Erythroblast (primary cell): ENCODE data around the gene SPTBN4.
"Not testable (repeated sequence)": the region's sequence is repeated elsewhere in the genome, so short reads cannot be mapped to it uniquely, and the experiment has no call there.

ENCODE experiments used
- DNase-seq, 2 experiments: peaks; one replicate each; lab custom pipeline; 2025; lab: John Stamatoyannopoulos, UW
- GATA1 ChIP-seq: IDR thresholded peaks from 2 replicates; pipeline ENCODE4 v1.6.1; 2011; ENCODE audit warnings: low read depth, mild to moderate bottlenecking, control low read depth, low read length, moderate library complexity
- POLR2A ChIP-seq: IDR thresholded peaks from 2 replicates; pipeline ENCODE4 v1.6.1; 2011; ENCODE audit warnings: mild to moderate bottlenecking, low read length

Gene SPTBN4

GRCh38 chr19:40542202-40542859, 75.5 kb downstream of the SPTBN4 start:
- DNase-seq, result no peak
- no peak for TF ChIP-seq GATA1
- no peak for TF ChIP-seq POLR2A

DNA sequence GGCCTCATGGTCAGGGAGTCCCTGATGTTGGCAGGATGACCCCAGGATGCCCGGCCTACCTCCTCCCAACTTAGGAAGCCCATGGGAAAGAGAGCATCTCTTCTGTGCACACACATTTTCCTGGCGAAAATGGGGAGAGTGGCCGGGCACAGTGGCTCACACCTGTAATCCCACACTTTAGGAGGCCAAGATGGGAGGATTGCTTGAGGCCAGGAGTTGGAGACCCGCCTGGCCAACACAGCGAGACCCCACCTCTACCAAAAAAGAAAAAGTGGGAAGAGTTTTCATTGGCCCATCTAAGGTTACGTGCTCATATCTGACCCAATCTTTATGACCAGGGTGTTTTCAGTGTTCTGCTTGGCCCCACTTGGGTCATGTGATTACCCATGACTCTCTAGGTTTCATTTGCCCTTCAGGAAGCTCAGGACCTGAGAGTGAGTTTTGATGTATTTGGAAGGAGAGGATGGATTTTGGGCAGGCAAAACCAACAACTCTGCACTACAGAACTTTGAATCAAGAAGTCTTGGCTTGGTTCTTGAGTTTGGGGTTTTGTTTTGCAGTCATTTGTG, 76.3 kb downstream of the SPTBN4 start:
- TF ChIP-seq POLR2A, result no peak
- TF ChIP-seq GATA1, result no peak
- DNase-seq, result no peak

DNA sequence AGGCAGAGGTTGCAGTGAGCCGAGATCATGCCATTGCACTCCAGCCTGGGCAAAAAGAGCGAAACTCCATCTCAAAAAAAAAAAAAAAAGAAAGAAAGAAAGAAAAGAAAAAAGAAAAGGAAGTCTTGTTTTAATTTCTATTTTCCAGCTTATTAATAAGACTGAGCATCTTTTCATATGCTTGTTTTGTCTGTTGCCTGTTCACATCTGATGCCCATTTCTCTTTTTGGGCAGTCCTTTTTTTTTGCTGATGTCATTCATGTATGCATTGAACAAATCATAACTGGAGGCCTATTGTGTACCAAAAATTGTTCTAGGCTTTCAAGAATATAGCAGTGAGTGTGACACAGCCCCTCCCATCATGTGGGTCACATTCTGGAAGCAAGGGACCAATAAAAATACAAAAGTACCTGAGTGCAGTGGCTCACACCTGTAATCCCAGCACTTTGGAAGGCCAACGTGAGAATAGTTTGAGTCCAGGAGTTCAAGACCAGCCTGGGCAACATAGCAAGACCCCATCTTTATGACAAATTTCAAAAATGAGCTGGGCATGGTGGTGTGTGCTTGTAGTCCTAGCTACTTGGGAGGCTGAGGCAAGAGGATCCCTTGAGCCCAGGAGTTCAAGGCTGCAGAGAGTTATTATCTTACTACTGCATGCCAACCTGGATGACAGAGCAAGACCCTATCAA, 79.5 kb downstream of the SPTBN4 start:
- not testable (repeated sequence) for DNase-seq

- not testable (repeated sequence) for DNase-seq
These were observed 80.4 kb downstream of the SPTBN4 start for GRCh38 chr19:40547190-40547589.

DNA sequence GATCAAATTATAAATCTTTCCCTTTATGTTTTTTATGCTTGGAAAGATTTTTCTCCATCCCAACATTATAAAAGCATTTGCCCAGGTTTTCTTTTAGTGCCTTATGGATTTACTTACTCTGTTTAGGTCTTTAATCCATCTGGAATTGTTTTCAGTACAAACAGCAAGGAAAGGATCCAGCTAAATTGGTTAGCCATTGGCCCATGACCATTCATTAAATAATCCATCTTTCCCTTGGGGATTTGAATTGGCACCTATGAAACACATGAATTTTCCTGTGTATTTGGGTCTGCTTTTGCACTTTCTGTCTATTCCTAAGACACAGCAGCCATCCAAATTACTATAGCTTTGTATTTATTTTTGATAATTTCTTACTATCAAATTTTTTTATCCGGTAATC, 81.0 kb downstream of the SPTBN4 start:
- TF ChIP-seq GATA1, result no peak
- DNase-seq, result no peak

- TF ChIP-seq GATA1, result no peak
- TF ChIP-seq POLR2A, result no peak
These were observed 82.4 kb downstream of the SPTBN4 start for GRCh38 chr19:40549007-40549708.

GRCh38 chr19:40550951-40551350, 84.2 kb downstream of the SPTBN4 start:
- TF ChIP-seq POLR2A (no peak), GATA1 (no peak)
- no peak for DNase-seq

More at GRCh38 chr19:40549007-40549708, 82.4 kb downstream of the SPTBN4 start:
- DNase-seq, result peak; percentile 63 to 66

DNA sequence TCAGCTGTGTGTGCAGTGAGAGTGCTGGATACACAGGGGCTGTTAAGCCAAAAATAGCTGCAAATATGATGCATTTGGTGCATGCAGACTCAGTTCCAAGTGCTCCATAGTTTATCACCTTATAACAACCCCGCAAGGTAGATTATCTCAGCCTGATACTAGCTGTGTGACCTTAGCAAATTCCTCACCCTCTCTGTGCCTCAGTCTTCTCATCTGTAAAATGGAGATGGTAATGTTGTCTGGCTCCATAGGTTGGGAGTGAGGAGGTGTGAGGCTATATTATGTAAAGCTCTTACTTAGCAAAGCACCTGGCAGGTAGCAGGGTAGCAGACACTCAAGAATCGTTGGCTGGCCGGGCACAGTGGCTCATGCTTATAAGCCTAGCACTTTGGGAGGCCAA, 86.0 kb downstream of the SPTBN4 start:
- DNase-seq, result no peak
- TF ChIP-seq GATA1 (no peak), POLR2A (no peak)

DNA sequence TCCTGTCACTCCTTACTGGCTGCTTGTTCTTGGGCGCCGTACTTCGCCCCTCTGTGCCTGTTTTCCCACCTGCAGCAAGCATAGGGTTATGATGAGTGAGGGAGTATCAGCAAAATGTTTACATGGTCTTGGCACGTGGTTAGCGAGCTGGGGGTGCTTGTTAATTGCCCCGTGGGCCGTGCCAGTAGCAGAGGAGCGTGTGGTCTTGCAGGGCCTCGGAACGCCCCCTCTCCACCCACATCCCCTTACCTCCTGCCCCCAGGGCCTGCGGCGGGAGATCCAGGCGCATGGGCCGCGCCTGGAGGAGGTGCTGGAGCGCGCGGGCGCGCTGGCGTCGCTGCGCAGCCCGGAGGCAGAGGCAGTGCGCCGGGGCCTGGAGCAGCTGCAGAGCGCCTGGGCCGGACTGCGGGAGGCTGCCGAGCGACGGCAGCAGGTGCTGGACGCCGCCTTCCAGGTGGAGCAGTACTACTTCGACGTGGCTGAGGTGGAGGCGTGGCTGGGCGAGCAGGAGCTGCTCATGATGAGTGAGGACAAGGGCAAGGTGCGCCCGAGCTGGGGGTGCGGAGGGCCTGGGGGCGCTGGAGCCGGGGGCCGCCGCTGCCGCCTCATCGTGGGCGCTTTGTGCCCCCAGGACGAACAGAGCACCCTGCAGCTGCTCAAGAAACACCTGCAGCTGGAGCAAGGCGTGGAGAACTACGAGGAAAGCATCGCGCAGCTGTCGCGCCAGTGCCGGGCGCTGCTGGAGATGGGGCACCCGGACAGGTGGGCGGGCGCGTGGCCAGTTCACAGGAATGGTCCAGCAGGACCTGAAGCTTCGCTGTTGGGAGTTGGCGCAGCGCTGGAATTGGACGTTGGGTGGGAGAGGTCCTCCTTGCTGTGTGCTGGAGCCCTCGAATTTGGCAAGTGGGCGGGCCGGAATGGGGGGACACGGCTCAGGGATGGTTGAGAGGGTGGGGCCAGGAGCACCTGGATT, 87.4 kb downstream of the SPTBN4 start:
- no peak for DNase-seq
- no peak for TF ChIP-seq GATA1
- no peak for TF ChIP-seq POLR2A

DNA sequence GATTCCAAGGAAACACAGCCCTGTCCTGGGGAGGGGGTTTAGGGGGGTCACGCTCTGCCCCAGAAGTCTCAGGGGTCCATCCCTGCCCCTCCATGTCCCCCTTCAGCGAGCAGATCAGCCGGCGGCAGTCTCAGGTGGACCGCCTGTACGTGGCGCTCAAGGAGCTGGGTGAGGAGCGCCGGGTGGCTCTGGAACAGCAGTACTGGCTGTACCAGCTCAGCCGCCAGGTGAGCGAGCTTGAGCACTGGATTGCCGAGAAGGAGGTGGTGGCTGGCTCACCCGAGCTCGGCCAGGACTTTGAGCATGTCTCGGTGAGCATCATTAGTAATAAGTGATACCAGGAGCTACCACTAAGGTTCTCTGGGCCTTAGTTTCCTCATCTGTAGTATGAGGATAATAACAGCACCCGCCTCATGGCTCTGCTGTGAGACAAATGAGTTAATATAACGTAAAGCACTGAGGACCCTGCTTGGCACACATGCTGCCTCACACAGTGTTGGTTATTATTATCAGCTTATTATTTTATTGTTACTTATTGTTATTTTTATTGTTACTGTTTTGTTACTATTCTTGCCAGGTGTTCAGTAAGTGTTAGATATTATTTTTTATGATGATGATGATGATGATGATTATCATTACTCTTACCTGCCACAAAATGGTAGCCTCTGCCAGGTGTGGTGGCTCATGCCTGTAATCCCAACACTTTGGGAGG, 89.3 kb downstream of the SPTBN4 start:
- TF ChIP-seq POLR2A (no peak), GATA1 (no peak)
- no peak for DNase-seq

DNA sequence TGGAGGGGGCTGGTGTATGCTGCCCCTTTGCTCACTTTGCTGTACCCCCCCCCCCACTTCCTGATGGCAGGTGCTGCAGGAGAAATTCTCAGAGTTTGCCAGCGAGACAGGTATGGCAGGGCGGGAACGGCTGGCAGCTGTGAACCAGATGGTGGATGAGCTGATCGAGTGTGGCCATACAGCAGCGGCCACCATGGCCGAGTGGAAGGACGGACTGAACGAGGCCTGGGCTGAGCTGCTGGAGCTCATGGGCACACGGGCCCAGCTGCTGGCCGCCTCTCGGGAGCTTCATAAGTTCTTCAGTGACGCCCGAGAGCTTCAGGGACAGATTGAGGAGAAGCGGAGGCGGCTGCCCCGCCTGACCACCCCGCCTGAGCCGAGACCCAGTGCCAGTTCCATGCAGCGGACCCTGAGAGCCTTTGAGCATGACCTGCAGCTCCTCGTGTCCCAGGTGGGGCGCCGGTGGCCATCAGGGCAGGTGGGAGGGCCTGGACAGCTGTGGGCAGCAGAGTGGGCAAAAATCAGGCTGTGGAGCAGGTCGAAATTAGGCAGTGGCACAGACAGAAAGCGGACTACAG, 90.2 kb downstream of the SPTBN4 start:
- no peak for DNase-seq
- TF ChIP-seq GATA1 (no peak), POLR2A (no peak)

- no peak for DNase-seq
- TF ChIP-seq GATA1 (no peak), POLR2A (no peak)
These were observed 92.6 kb downstream of the SPTBN4 start for GRCh38 chr19:40559394-40559793.
